Gastroesophageal sphincter (tissue), 4 donors: Measurements from ENCODE around the gene XPNPEP1. TPM values are rescaled to one million over a fixed set of nuclear protein-coding genes. Genes with fewer than 3 reads are reported as not detected.

Experiments used
- ATAC-seq: fragments of 150-250 bp; one replicate; pipeline ENCODE4 v1.9.1; 2016; ENCODE audit warnings: mild to moderate bottlenecking, moderate library complexity
- H3K27ac ChIP-seq, 4 donors: fragments of 200-600 bp; sonication (generic) in 3 of 4; 1 replicate in 3 of 4; 2 replicates in 1 of 4; pipeline ENCODE4 v1.5.1; 2016 to 2019
- H3K27me3 ChIP-seq: fragments of 200-600 bp; sonication (generic); one replicate; pipeline ENCODE4 v1.5.1; 2019
- H3K36me3 ChIP-seq, 2 donors: fragments of 200-600 bp; sonication (generic); one replicate each; pipeline ENCODE4 v1.5.1; 2019; ENCODE audit warnings: control low read depth in 1 of 2
- H3K4me1 ChIP-seq, 3 donors: fragments of 200-600 bp; sonication (generic); 1 replicate in 2 of 3; 2 replicates in 1 of 3; pipeline ENCODE4 v1.5.1; 2016 to 2019; ENCODE audit warnings: control low read depth in 2 of 3
- H3K4me3 ChIP-seq, 2 donors: fragments of 200-600 bp; sonication (generic); one replicate each; pipeline ENCODE4 v1.5.1; 2019; ENCODE audit warnings: mild to moderate bottlenecking in 1 of 2, moderate library complexity in 1 of 2
- H3K9me3 ChIP-seq, 3 donors: fragments of 200-600 bp; sonication (generic); one replicate each; pipeline ENCODE4 v1.5.1; 2017 to 2019; ENCODE audit warnings: control low read depth in 2 of 3
- EP300 ChIP-seq: sonication (generic); formaldehyde crosslinking; IDR thresholded peaks from one replicate; pipeline ENCODE4 v1.6.1; 2017; ENCODE audit warnings: antibody characterized with exemption, mild to moderate bottlenecking
- POLR2A ChIP-seq, 2 donors: fragments of 450-650 bp; IDR thresholded peaks; one replicate each; pipeline ENCODE4 v1.6.1; 2017; ENCODE audit warnings: antibody characterized with exemption in 2 of 2, mild to moderate bottlenecking in 2 of 2, moderate library complexity in 1 of 2
- POLR2AphosphoS5 ChIP-seq: sonication (generic); formaldehyde crosslinking; IDR thresholded peaks from one replicate; pipeline ENCODE4 v1.6.1; 2017; ENCODE audit warnings: antibody characterized with exemption
- WGBS, 2 donors: methylation state at CpG; one replicate each; pipeline ENCODE4 v1.1.5; 2018; ENCODE audit warnings: low coverage in 1 of 2; 5-methylcytosine and 5-hydroxymethylcytosine counted together
- small RNA-seq, 4 donors: library from RNA; depleted of rRNA; stranded (forward); fragments of <200 nt; gene quantifications; one replicate each; pipeline ENCODE3, GENCODE V24; 2016
- total RNA-seq, 4 donors: library from RNA; depleted of rRNA; stranded (reverse); fragments of >200 nt; gene quantifications; one replicate each; pipeline ENCODE4 v1.1.0, GENCODE V29; 2016
- TF ChIP-seq, protein P1 (sequence below), 4 experiments: fragments of 200-600 bp in 2 of 4; fragments of 450-650 bp in 2 of 4; sonication (generic) in 1 of 4; IDR thresholded peaks; one replicate each; pipeline ENCODE4 v1.5.1; 2017 to 2019; ENCODE audit warnings: antibody characterized with exemption in 4 of 4, mild to moderate bottlenecking in 2 of 4, moderate library complexity in 2 of 4

Gene XPNPEP1
- total RNA-seq, 4 donors from 2014 or later, result 35.5 to 58.0 (median 52.1) TPM

DNA sequence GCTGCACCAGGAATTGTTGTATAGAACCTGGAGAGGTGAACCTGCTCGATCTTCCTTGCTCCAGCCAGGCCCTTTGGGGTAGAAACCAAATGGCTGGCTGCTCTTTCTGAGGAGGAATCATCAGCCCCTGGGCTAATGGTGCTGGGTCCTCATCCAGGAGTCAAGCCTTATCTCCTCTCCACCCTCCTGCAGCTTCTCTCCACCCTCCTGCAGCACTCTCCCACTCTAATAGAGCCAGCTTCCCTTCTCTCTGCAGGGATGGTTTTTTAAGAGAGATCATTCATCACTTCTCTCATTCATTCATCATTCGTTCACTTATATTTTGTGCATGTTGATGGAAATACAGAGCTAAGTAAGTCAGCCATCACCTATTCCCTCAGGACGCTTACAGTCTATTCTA lies 103.5 kb downstream of the XPNPEP1 start:
- Histone ChIP-seq H3K4me3 (no peak overlapping the region), H3K4me1 (no peaks in the 10 kb centered on the region), H3K27ac (no peak overlapping the region), H3K9me3 (no peaks in the 10 kb centered on the region), H3K36me3 (no peaks in the 10 kb centered on the region), H3K27me3 (no peaks in the 10 kb centered on the region)
- TF ChIP-seq EP300, result no peak
- TF ChIP-seq, protein P1, sequence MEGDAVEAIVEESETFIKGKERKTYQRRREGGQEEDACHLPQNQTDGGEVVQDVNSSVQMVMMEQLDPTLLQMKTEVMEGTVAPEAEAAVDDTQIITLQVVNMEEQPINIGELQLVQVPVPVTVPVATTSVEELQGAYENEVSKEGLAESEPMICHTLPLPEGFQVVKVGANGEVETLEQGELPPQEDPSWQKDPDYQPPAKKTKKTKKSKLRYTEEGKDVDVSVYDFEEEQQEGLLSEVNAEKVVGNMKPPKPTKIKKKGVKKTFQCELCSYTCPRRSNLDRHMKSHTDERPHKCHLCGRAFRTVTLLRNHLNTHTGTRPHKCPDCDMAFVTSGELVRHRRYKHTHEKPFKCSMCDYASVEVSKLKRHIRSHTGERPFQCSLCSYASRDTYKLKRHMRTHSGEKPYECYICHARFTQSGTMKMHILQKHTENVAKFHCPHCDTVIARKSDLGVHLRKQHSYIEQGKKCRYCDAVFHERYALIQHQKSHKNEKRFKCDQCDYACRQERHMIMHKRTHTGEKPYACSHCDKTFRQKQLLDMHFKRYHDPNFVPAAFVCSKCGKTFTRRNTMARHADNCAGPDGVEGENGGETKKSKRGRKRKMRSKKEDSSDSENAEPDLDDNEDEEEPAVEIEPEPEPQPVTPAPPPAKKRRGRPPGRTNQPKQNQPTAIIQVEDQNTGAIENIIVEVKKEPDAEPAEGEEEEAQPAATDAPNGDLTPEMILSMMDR (IDR thresholded peaks at IDR 0.05), result no peak
- no peak for TF ChIP-seq POLR2AphosphoS5
- TF ChIP-seq POLR2A (IDR thresholded peaks at IDR 0.05), result no peak
- 79 to 95% methylated on average over 2 to 3 of the region's 3 CpGs for WGBS, 2 donors
- no peak for ATAC-seq

Small RNA genes within 50 kb of the gene (small RNA-seq; reads per million reads assigned to genes)
- gene RNU4-5P, result 0 reads per million in 4 donors

Other genes starting within 250 kb of the XPNPEP1 start
- 100 to 1,000 TPM in 2 of 4 donors, 10 to 100 TPM in 2; 50.3 to 277 (median 118) TPM for gene ADD3, start 84.5 kb upstream of the XPNPEP1 start, total RNA-seq